GM12875 (cell line): ENCODE measurements around the gene ARMC5.
"Not testable (repeated sequence)": the region's sequence is repeated elsewhere in the genome, so short reads cannot be mapped to it uniquely, and the experiment has no call there.

Source experiments
- H3K4me3 ChIP-seq: one replicate; pipeline ENCODE4 v1.5.1; 2011; ENCODE audit warnings: low read depth, low read length, control low read depth
- TF ChIP-seq, protein P1 (sequence below): IDR thresholded peaks from 2 replicates; pipeline ENCODE4 v1.5.1; 2011; ENCODE audit warnings: low read depth, mild to moderate bottlenecking, control low read depth, inconsistent platforms, low read length, moderate library complexity, borderline replicate concordance; ENCODE audit not compliant: insufficient read depth

Gene ARMC5

DNA sequence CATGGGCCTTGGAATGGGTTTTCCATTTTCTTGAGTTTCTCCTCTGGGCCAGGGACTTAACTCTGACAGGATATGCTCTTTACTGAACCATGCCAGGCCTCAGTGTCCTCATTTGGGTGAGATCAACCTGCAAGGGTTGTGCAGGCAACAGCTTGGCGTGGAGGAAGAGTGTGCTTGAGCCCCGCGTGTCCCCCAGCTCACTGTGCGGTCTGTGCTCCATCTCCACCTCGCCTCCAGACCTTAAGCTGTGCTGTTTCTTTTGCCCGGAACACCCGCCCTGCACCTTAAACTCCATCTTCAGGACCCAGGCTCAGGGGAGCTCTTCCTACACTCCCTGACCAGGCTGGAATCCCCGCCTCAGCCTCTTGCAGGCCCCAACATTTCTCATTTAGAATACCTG lies 39.2 kb downstream of the ARMC5 start:
- TF ChIP-seq, protein P1, sequence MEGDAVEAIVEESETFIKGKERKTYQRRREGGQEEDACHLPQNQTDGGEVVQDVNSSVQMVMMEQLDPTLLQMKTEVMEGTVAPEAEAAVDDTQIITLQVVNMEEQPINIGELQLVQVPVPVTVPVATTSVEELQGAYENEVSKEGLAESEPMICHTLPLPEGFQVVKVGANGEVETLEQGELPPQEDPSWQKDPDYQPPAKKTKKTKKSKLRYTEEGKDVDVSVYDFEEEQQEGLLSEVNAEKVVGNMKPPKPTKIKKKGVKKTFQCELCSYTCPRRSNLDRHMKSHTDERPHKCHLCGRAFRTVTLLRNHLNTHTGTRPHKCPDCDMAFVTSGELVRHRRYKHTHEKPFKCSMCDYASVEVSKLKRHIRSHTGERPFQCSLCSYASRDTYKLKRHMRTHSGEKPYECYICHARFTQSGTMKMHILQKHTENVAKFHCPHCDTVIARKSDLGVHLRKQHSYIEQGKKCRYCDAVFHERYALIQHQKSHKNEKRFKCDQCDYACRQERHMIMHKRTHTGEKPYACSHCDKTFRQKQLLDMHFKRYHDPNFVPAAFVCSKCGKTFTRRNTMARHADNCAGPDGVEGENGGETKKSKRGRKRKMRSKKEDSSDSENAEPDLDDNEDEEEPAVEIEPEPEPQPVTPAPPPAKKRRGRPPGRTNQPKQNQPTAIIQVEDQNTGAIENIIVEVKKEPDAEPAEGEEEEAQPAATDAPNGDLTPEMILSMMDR, result no peak
- H3K4me3 ChIP-seq, result no peak overlapping the region

DNA sequence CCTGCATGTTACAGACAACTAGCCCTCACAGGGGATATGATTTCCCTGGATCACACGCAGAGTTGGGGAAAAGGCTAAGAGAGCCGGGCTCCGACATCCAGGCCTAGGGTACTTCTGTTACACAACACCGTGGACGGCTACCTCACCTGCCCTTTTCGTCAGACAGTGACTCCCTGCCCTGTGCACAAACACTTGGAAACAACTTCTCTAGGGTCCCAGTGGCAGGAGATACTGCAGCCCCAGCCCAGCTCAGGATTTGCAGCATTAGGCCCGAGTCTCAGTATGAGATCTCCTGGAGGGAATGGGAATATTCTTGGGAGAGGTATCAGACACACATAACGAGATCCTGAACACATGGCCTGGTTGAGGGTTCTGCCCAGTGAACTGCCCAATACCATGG lies 40.6 kb downstream of the ARMC5 start:
- no peak overlapping the region for H3K4me3 ChIP-seq
- TF ChIP-seq, protein P1, result no peak

DNA sequence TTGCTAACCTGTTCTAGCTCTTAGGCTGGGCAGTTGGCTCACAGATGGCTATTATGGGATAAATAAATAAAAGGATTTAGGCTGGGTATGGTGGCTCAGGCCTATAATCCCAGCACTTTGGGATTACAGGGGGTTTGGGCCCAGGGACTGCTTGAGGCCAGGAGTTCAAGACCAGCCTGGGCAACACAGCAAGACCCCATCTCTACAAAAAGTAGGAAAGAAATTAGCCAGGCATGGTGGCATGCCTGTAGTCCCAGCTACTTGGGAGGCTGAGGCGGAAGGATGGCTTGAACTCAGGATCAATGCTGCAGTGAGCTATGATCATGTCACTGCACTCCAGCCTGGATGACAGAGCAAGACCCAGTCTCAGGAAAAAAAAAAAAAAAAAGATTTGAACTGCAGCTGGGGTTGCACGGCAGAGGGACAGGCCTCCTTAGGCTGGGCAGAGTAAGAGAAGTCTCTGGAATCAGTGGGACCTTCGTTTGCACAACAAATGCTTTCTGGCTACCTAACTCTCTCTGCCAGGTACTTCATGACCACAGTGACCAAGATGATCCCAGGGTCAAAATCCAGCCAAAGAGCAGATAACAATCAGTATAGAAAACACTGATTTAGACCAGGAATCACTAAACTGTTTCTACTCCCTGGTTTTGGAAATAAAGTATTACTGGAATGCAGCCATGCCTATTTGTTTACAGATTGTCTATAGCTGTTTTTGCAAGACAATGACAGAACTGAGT lies 42.1 kb downstream of the ARMC5 start:
- TF ChIP-seq, protein P1, result no peak
- no peak overlapping the region for H3K4me3 ChIP-seq

DNA sequence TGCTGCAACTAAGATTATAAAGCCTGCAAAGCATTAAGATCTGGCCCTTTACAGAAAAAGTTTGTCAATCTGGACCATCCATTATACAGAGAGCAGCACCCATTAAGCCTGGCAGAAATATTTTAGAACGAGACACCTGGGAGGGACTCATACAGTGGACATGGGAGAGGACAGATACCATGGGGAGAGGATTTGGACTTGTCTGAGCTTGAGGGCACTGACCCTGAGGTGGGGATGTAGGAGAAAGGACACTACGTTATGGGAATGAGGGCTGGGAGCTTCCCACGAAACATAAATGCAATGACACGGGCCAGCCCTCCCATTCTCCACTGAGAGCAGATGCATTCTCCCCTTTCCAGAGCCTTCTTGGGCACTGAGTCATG lies 42.7 kb downstream of the ARMC5 start:
- H3K4me3 ChIP-seq, result no peak overlapping the region

DNA sequence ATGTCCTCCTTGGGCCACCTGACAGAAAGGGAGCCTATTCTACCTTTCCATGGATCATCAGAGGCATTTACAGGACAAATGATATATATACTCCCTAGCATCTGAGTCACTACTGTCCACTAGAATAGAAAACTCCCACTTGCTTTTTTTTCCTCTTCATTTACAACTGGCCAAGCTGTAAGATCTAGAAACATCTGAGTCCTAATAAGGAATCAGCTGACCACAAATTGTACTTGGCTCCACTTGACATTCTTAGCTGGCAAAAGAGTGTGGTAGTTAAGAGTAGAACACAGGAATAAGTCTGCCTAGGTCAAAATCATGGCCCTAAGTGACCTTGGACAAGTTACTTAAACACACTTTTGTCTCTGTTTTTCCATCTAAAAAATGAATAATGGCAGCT lies 43.7 kb downstream of the ARMC5 start:
- TF ChIP-seq, protein P1, result no peak
- no peak overlapping the region for H3K4me3 ChIP-seq

More for the DNA sequence above, 42.7 kb downstream of the ARMC5 start:
- TF ChIP-seq, protein P1, result no peak

DNA sequence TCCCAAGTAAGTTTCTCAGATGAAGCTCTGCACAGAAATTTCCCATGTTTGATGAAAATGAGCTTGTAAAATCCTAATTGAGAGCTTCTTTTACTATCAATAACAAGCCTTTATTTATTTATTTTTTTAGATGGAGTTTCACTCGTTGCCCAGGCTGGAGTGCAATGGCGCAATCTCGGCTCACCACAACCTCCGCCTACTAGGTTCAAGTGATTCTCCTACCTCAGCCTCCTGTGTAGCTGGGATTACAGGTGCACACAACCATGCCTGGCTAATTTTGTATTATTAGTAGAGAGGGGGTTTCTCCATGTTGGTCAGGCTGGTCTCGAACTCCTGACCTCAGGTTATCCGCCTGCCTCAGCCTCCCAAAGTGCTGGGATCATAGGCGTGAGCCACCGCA lies 44.3 kb downstream of the ARMC5 start:
- H3K4me3 ChIP-seq, result not testable (repeated sequence)

DNA sequence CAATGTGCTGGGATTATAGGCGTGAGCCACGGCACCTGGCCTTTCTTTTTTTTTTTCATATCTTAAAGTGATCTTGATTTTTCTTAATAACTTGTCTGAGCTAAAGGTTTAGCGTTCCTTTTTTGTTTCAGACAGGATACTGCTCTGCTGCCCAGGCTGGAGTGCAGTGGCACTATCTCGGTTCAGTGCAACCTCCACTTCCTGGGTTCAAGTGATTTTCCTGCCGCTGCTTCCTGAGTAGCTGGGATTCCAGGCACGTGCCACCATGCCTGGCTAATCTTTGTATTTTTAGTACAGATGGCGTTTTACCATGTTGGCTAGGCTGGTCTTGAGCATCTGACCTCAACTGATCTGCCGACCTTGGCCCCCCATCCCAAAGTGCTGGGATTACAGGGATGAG lies 44.9 kb downstream of the ARMC5 start:
- TF ChIP-seq, protein P1, result no peak
- no peak overlapping the region for H3K4me3 ChIP-seq

DNA sequence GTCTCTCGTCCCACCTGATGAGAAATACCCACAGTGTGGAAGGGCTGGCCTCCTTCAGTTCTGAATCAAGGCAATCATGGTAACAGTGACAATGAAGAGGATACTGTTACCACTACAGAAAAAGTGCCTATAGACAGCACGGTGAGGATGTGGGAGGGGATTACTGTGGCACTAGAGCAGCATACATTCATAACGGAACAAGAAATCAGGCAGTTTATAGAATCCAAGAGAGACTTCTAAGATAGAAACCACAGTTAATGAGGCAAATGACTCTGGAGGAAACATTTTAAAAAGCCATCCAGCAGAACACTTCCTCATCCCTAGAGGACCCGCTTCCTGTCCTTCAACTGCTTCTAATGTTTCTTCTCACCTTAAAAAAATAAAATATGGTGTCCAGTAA lies 46.2 kb downstream of the ARMC5 start:
- TF ChIP-seq, protein P1, result no peak
- no peak overlapping the region for H3K4me3 ChIP-seq
